Stimulated activated CD4-positive, alpha-beta T cell treated with anti-CD3 and anti-CD28 coated beads, Interleukin-1b, Interleukin-23, amount 100 ng/mL, for 1 hour (primary cell): Measurements from ENCODE around the gene PLGRKT.
"Not testable (repeated sequence)": the region's sequence is repeated elsewhere in the genome, so short reads cannot be mapped to it uniquely, and the experiment has no call there.

Source experiments
- DNase-seq, 2 donors: peaks; one replicate each; pipeline ENCODE4 v3.0.0-alpha.2; 2020; ENCODE audit warnings: low read depth in 2 of 2

The PLGRKT gene

GRCh38 chr9:5452286-5452609, 14.5 kb upstream of the PLGRKT start:
- no peak for DNase-seq

GRCh38 chr9:5450359-5451091, 12.8 kb upstream of the PLGRKT start, which contains the start of gene CD274:
Gene CD274 (plus strand): TSS chr9:5450542. CDS start chr9:5456114, 5,572 bp downstream.
- DNase-seq = peak; percentile 43 to 68

- DNase-seq = no peak
Observed at GRCh38 chr9:5449521-5450358, 12.0 kb upstream of the PLGRKT start.

- no peak for DNase-seq
Observed at GRCh38 chr9:5448461-5449435, 11.0 kb upstream of the PLGRKT start.

GRCh38 chr9:5448016-5448415, 10.3 kb upstream of the PLGRKT start:
- DNase-seq = no peak

GRCh38 chr9:5447337-5447736, 9.6 kb upstream of the PLGRKT start:
- DNase-seq = no peak

- DNase-seq = no peak
Observed at GRCh38 chr9:5446451-5447236, 8.9 kb upstream of the PLGRKT start.

- DNase-seq = no peak
Observed at GRCh38 chr9:5445886-5446285, 8.2 kb upstream of the PLGRKT start.

- DNase-seq = not testable (repeated sequence)
Observed at GRCh38 chr9:5445096-5445495, 7.4 kb upstream of the PLGRKT start.

- no peak for DNase-seq
Observed at GRCh38 chr9:5443850-5444249, 6.1 kb upstream of the PLGRKT start.

GRCh38 chr9:5442400-5443011, 4.8 kb upstream of the PLGRKT start:
- DNase-seq = no peak

- DNase-seq = no peak
Observed at GRCh38 chr9:5441043-5441442, 3.3 kb upstream of the PLGRKT start.

GRCh38 chr9:5440426-5440825, 2.7 kb upstream of the PLGRKT start:
- DNase-seq = no peak

GRCh38 chr9:5438301-5439162, 807 bp upstream of the PLGRKT start:
- peak in 1 of 2 donors; percentile 11 for DNase-seq

GRCh38 chr9:5436441-5436840, 1.3 kb downstream of the PLGRKT start:
- DNase-seq = no peak

- DNase-seq = no peak
Observed at GRCh38 chr9:5435912-5436311, 1.8 kb downstream of the PLGRKT start.

GRCh38 chr9:5433841-5434810, 3.6 kb downstream of the PLGRKT start:
- DNase-seq = not testable (repeated sequence)

GRCh38 chr9:5433328-5433727, 4.4 kb downstream of the PLGRKT start:
- DNase-seq = not testable (repeated sequence)
